ENCODE results near the gene ERC2.

DNA sequence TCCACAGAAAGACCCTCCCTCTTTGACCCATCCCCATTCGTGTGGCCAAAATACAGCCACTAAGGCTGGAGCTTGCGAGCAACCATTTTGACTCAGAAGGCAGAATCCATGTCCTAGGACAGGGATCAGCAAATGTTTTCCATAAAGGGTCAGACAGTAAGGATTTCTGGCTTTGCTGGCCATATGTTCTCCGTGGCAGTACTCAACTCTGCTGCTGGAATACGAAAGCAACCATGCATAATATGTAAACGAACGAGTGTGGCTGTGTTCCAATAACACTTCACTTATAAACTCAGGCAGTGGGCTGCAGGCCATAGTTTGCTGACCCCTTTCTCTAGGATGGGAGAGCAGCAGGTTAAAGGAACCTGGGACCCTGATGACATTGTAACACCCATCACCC lies 903.5 kb downstream of the ERC2 start:
- TF ChIP-seq EZH2 (IDR thresholded peaks at IDR 0.05; ENCODE audit: borderline replicate concordance, low read length) (no peak), CTCF (conservative IDR thresholded peaks at IDR 0.05 in 1 of 2, IDR thresholded peaks at IDR 0.05 in 1 of 2; ENCODE audit: extremely low read depth in 1 of 2, insufficient read depth in 1 of 2, low read depth in 1 of 2, low read length in 2 of 2) (no peak)

Data from mammary epithelial cell (primary cell).